ENCODE data around the gene TSPAN15.
"Not testable (repeated sequence)": the region's sequence is repeated elsewhere in the genome, so short reads cannot be mapped to it uniquely, and the experiment has no call there.

TSPAN15 gene

DNA sequence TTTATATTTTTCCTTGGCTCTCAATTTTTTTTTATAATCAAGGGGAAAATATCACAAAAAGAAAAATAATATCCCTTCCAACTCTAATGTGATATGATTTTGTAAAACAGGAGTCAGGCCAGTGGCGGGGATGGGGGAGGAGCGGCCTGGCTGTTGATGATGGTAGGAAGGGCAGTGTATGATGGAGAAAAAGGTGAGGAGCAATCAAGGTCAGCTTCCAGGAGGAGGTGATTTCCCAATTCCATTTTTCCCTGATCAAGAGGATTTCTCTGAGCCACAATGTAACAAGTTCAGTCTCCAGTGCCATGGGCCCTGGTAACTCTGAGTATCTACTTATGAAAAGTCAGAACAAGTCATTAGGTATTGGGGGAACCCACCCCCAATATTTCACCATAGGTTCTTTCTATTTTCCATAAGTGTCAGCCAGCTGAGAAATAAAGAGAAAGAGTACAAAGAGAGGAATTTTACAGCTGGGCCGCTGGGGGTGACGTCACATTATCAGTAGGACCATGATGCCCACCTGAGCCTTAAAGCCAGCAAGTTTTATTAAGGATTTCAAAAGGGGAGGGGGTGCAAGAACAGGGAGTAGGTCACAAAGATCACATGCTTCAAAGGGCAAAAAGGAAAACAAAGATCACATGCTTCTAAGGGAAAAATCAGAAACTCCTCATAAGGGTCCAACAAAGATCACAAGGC is 37.0 kb downstream of the TSPAN15 start:
- DNase-seq (ENCODE audit: low spot score), result not testable (repeated sequence)

DNA sequence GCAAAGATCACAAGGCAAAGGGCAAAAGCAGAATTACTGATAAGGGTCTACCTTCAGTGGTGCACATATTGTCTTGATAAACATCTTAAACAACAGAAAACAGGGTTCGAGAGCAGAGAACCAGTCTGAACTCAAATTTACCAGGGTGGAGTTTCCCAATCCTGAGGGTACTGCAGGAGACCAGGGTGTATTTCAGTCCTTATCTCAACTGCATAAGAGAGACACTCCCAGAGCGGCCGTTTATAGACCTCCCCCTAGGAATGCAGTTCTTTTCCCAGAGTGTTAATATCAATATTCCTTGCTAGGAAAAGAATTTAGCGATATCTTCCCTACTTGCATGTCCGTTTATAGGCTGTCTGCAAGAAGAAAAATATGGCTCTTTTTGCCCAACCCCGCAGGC is 37.6 kb downstream of the TSPAN15 start:
- not testable (repeated sequence) for DNase-seq (ENCODE audit: low spot score)

DNA sequence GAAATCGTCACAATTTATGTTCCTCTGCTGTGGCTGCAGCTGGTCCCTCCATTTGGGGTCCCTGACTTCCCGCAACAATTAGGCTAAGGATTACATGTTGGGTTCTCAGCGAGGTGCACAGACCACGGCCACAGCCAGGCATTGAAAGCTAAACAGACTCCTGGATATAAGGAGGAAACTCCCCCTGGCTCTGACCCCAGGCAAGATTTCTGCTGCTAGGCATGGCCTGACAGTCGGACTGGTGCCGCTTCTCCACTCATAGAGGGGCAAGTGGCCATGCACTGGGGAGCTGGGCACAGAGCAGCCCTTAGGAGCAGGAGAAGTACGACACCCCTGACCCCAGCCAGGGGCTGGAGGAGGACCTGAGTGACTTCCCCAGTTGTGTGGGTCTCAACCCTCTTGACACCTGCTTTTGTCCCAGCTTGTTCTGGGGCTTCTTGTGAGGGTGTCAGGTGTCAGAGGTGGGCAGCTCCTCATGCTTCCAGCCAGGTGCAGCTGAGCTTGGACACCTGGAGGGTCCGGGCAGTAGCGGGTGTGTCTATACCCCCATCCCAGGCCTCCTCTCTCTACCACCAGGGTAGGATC is 38.3 kb downstream of the TSPAN15 start:
- DNase-seq (ENCODE audit: low spot score), result no peak

DNA sequence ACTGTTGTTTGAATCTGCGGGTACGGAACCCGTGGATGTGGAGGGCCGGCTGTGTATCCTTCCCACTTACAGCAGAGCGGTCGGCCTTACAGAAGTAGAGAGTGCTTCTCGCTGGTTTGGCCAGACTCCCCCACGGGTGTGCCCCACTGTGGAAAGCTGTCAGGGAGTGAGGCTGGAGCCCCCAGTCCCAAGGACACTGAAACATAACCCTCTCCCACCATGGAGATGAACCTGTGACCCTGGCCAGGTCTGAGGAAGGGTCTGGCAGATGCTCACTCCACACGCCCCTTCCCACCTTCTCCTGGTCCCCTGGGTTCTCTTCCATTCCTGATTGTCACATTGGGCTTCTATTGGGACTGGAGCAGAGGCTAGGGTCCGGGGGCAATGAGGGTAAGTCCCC is 39.6 kb downstream of the TSPAN15 start:
- DNase-seq (ENCODE audit: low spot score), result no peak

DNA sequence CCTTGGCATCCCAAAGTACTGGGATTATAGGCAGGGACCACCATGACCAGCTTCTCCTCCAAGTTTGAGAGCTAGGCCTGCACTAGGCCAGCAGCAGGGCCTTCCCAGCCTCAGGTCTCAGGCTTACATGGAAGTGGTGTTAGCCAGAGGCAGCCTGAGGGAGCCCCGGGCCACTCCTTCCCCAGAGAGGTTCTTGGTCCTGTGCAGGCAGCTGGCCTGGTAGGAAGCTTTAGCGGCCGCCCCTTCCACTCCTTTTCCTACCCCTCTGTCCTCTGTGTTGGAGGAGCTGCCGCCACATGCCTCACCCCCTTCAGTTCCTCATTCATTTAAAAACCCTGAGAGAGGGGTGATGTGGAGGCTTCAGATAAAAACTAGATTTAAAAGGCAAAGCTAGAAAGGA is 40.3 kb downstream of the TSPAN15 start:
- DNase-seq (ENCODE audit: low spot score), result no peak

DNA sequence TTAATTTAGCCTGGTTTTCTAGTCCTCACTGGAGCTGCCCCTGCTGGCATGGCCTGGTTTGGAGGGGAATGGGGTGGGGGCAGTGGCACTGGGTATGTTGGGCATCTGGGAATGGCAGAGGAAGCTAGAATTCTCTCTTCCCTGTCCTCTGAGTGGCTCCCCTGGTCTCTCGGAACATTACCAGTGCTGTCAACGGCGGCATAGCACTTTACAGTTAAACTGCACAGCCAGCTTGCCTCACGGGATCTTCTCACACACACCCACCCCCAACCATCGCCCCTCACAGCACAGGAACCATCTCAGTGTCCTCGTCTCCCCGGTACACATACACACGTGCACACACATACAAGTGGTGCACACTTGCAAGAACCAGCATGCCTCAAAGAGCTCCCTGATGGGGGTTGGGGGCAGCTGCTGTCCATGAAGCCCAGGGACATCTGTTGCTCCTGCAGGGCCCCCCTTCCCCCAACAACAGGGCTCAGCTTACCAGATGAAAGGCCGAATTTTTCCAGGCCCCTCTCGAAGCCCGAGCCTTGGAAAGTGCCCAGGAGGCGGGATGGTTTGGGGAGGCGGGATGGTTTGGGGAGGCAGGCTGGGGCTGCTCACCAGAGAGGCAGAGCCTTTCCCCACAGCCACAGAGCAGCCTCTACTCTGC is 41.0 kb downstream of the TSPAN15 start:
- no peak for DNase-seq (ENCODE audit: low spot score)

DNA sequence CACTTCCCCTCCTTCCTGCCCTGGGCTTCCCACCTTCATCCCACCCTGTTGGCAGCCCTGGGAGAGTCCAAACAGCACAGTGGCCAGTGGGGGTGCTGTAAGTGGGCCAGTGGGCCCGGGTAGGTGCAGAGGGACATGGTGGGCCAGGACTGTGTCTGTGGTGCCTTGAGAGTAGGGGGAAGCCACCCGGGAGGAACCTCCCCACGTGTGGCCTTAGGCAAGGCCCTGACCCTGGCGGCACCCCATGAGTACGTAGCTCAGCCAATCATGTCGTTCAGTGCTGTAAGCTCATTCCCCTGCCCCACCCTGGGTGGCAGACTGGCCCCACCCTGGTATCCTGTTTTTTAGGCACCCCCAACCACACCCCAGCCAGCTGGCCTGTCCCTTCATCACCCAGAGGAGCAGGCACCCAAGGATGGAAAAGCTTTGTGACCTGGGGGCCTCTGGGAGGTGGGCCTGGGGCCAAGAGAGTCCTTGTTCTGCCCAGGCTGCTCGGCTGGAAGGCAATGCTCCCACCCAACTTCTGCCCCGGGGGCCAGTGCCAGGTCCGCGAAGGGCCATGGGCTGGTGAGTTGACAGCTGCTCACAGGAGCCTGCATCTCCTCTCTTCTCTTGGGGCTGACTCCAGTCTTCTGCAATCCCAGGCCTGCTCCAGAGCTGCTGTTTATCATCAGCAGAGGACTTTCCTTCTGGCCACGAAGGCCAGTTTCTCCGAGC is 41.6 kb downstream of the TSPAN15 start:
- DNase-seq (ENCODE audit: low spot score), result no peak

DNA sequence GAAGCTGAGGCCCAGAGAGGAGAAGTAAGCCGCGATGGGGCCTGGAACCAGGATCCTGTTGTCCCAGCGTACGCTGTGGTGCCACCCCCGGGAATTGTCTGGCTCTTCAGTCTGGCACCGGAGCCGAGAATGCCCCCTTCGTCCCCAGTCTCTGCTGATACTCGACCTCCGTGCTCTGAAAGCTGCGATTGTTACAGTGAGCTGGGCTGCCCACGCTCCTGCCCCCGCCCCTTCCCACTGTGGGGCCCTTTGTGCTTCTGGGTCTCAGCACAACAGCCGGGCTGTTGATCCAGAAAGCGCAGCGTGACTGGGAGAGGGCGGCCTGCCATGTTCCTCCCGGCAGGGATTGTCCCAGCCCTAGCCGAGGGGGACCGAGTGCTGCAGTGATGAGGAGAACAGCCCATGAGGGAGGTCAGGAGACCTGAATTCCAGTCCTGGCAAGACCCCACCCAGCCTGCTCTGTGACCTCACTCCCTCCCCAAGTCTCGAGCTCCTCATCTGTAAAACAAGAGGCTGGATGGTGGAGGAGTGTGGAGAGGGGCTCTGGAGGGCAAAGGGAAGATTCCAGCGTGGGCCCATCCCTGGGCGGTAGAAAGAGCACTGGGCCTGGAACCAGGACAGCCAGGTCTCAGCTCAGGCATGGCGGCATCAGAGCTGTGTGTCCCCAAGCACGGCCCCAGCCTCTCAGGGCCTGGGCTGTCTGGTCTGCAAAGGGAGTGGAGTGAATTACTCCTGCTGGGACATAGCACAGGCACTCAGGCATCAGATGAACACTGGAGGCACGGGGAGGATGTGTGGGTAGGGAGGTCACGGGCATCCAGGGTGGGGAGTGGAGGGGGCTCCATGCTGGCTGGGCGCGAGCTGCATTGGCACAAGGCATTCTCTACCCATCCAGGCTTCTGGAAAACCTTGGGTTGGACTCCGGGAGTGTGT is 43.6 kb downstream of the TSPAN15 start:
- no peak for DNase-seq (ENCODE audit: low spot score)

DNA sequence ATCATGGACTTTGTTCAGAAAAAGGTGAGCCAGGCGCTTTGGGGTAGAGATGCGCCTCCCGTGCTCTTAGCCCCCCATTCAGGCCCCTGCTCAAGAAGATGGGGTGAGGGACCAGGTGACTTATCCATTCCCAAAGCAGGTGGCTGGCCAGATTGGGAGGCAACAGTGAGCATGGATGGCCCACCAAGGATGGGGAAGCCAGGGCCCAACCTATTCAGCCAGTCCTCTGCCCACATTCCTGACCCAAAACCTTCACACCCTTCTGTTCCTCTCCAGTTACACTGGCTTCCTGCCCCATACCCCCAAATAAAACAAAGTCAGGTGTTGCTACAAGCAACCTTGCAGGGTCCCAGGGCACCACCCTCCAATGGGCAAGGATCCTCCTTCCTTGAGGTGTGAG is 44.4 kb downstream of the TSPAN15 start:
- DNase-seq (ENCODE audit: low spot score), result no peak

DNA sequence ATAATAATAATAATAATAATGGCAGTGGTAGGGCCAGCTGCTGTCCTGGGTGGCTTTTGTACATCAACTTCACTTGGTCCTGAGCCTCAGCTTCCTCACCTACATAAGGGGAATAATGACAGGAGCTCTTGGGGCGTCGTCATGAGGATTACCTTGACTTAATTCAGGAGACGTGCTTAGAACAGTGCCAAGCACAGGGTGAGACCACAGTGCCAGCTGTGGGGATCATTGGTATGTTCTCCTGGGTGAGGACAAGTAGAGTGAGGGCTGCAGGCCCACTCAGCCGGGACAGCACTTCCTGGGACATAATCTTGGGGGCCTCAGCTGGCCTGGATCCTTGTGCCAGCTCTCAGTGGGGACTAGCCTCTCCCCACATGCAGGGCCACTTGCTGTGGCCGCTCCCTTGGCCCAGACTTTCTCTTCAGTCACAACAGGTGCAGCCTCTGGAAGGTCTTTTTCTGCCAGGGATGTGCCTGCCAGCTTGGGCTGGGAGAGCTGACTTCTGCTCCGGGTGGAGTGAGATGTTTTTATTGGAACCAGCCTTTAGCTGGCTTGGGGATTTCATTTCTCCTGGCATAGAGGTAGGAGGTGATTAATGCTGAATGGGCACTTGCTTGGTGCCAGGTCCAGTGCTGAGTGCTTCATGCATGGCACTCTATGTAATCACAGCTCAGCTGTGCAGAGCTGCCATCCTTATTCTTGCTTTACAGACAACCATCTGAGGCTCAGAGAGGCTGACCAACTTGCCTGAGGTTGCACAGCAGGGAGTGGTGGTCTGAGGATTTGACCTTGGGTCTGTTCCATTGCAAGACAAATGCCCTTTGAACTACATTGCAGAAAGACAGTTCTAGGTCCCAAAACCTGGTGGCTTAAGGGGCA is 45.3 kb downstream of the TSPAN15 start:
- no peak for DNase-seq (ENCODE audit: low spot score)

DNA sequence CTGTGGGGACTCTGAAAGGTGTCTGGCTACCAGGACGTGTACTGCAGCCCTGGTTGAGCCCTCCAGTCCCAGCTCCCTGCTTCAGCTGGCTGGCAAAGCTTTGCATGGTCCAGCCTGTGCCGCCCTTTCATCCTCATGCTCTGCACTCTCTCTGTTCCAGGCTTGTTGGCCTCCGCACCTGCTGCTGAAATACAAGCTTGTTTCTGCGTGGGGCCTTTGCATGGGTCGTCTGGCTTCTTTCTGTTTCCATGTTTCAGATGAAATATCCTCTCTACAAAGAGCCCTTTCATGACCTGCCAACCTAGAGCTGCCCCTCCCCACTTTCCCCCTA is 45.9 kb downstream of the TSPAN15 start:
- DNase-seq (ENCODE audit: low spot score), result no peak

DNA sequence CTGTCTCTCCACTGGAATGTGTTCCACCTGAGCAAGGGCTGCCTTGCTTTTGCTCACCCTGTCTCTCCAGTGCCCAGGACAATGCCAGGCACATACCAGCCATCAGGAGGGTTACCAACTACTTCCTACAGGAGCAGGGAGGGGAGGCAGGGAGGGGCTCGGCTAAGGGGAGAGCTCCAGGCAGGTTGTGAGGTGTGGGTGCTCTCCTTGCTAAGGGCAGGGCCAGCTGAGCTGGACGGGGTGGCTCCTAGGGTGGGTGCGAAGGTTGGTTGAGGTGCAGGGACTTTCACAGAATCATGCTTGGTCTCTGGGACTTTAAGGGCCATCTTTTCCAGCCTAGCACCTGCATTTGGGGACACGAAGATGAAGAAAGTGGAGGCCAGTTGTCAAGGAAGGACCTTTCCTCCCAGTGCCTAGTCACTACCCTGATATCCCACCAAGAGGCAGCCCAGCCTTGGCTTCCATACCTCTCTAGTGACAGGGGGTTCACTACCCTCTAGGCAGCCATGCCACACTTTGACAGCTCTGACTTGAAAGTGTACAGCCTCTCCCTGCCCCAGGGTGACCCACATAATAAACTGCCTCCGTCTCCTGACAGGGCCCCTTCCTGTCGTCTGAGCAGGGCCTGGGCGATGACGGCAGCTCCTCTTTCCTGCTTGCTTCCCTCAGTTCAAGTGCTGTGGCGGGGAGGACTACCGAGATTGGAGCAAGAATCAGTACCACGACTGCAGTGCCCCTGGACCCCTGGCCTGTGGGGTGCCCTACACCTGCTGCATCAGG is 46.5 kb downstream of the TSPAN15 start:
- no peak for DNase-seq (ENCODE audit: low spot score)

DNA sequence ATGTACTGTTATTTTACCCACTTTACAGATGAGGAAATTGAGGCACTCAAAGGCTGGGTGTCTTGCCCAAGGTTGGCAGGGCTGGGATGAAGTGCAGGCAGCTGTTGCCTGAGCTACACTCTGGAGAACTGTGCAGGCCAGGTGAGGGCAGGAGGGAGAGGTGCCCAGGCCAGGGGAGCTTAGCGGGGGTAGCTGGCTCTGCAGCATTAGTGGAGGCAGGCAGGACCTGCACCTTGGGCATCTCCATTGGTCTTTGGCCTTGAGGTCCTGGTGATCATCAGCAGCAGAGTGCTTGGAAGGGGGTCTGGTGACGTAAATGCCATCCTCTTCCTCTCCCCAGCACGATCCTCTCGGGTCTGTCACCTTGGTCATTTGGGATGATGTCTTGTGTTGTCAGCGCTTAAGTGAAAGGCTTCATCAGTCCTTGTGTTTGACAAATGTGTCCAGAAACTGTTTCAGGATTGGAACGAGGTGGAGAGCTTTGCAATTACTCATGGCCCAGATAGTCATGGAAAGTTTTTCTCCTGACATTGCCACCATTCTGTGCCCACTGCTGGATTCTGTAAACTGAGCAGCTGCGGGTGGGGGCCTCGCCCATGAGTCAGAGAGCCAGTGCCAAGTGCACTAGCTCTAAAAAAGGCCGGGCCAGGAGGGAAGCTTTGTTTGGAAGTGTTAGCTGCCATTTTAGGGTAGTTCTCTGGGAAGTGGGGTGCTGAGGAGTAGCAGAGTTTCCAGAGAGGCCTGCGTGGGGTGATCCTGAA is 47.6 kb downstream of the TSPAN15 start:
- DNase-seq (ENCODE audit: low spot score), result no peak

DNA sequence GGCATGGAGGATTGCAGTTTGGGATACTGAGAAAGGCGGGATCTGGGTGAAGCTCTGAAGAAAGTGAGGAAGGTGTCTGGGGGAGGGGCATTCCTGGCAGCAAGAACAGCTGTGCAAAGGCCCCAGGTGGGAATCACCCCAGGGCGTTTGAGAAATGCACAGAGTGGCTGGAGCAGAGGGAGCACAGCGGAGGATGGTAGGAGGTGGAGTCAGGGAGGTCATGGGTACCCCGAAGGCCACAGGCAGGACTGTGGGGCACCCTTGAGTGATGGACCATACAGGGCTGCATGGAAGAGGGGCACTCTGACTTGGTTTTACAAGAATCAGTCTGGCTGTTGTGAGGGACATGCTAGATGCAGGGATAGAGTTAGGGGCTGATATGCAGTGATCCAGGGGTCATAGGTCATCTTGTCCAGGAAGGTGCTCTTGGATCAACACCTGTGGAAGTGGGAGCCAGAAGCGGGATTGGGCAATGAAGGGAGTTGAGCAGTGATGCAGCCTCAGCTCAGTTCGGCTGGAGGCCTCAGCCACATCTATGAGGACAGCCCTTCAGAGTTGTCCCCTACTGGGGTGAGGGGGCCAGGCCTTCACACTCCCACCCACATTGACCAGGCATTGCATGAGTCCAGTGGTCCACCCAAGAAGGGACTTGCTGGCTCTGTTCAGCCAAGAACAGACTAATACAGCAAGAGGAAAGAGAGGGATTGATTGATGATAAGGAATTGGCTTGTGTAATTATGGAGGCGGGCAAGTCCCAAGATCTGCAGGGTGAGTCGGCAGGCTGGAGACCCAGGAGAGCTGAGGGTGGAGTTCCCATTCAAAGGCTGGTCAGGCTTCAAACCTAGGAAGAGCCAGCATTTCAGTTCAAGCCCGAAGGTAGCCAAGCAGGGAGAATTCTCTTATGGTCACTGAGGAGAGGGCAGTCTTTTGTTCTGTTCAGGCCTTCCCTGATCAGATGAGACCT is 48.7 kb downstream of the TSPAN15 start:
- DNase-seq (ENCODE audit: low spot score), result no peak

DNA sequence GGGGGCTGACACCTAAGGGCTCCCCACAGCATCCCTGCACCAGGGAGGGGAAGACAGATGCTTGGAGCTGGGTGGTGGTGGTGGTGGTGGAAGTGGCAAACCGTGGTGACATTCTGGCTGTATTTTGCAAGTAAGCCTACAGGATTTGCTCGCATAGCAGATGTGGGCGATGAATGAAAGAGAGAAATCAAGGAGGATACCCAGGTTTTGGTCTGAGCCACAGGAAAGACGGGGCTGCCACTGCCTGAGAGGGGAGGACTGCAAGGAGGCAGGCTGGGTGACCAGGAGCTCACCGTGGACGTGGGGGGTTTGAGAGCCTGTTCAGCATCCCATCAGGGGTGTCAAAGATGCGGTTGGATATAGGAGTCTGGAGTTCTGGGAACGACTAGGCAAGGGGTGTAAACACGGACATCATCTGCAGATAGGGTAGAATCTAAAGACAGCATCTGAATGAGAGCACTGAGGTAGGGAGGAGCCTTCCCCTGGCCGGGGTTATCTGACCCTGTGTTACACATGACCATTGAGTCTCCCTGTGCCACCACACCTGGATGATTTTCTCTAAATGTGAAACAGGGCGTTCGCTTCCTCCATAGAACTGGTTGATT is 49.7 kb downstream of the TSPAN15 start:
- no peak for DNase-seq (ENCODE audit: low spot score)

DNA sequence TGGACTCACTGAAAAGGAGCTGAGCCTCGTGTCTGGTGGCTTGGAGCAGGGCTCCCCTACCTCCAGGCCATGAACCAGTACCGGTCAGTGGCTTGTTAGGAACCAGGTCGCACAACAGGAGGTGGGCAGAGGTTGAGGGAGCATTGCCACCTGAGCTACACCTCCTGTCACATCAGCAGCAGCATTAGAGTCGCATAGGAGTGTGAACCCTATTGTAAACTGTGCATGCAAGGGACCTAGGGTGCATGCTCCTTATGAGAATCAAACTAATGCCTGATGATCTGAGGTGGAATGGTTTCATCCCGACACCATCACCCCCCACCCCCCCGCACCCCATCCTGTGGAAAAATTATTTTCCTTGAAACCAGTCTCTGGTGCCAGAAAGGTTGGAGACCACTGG is 50.4 kb downstream of the TSPAN15 start:
- DNase-seq (ENCODE audit: low spot score), result no peak

DNA sequence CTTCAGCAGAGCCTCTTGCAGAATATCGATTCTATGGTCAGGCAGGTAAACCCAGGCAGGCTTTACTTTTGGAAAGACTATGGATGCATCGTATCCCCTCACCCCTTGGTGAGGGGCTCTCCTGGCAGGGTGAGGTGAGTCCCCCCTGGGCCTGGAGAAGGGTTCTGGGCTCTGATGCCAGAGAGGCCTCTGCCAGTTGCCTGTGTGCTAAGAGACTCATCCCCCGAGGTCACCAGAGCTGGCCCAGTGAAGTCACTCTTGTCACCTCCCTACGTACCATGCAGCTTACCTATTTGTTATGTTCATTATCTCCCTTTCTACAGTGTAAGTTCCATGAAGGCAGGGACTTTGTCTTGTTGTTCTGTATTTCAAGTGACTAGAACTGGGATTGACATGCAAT is 51.3 kb downstream of the TSPAN15 start:
- DNase-seq (ENCODE audit: low spot score), result no peak

All from hematopoietic multipotent progenitor cell treated with erythropoietin and hydrocortisone succinate and interleukin-3 and kit ligand, for 15 days (in vitro differentiated cells).